OCI-LY7 (cell line): ENCODE results near the gene PODXL2. TPM values are rescaled to one million over a fixed set of nuclear protein-coding genes. Genes with fewer than 3 reads are reported as not detected.

ENCODE experiments used
- BruUV-seq: library from RNA; stranded (reverse); fragments of 400-500 nt; replicated peaks from 2 replicates; lab custom pipeline; 2021; lab: Mats Ljungman, UMichigan
- CTCF ChIA-PET: fragments of 300-600 bp; sonication (Branson Sonifier 250); formaldehyde crosslinking; loops from one replicate; lab custom pipeline; 2022; ENCODE audit warnings: antibody characterized with exemption; ENCODE audit not compliant: unreplicated experiment; lab: Charles Lee
- POLR2A ChIA-PET: fragments of 300-600 bp; sonication (Branson Sonifier 250); formaldehyde crosslinking; loops from one replicate; lab custom pipeline; 2022; ENCODE audit warnings: antibody characterized with exemption; lab: Charles Lee
- DNase-seq: peaks from one replicate; pipeline ENCODE4 v3.0.0-alpha.2; 2015; ENCODE audit warnings: low spot score
- H2AFZ ChIP-seq: fragments of 200-600 bp; sonication (generic), shearing (Covaris generic); 2 replicates; pipeline ENCODE4 v1.6.1; 2014; ENCODE audit warnings: mild to moderate bottlenecking, antibody characterized with exemption, low read length, moderate library complexity
- H3K27ac ChIP-seq: fragments of 200-600 bp; sonication (generic); 2 replicates; pipeline ENCODE4 v1.5.1; 2014; ENCODE audit warnings: mixed run types, low read depth, mild to moderate bottlenecking, moderate library complexity, low read length, inconsistent platforms; ENCODE audit not compliant: poor library complexity, severe bottlenecking
- H3K36me3 ChIP-seq: fragments of 200-600 bp; sonication (generic); 2 replicates; pipeline ENCODE4 v1.6.1; 2014; ENCODE audit warnings: mild to moderate bottlenecking, antibody characterized with exemption, low read length, moderate library complexity, mixed read lengths; ENCODE audit not compliant: insufficient read depth
- H3K4me1 ChIP-seq: fragments of 200-600 bp; sonication (generic); 2 replicates; pipeline ENCODE4 v1.5.1; 2014; ENCODE audit warnings: mild to moderate bottlenecking, low read length; ENCODE audit not compliant: insufficient read depth, poor library complexity, severe bottlenecking
- H3K4me2 ChIP-seq: fragments of 200-600 bp; sonication (generic); 2 replicates; pipeline ENCODE4 v1.6.1; 2014; ENCODE audit warnings: mild to moderate bottlenecking, low read length
- H3K4me3 ChIP-seq: fragments of 200-600 bp; sonication (generic); 2 replicates; pipeline ENCODE4 v1.5.1; 2014; ENCODE audit warnings: mild to moderate bottlenecking, low read depth, low read length; ENCODE audit not compliant: poor library complexity, severe bottlenecking
- H3K79me2 ChIP-seq: fragments of 200-600 bp; sonication (generic); 2 replicates; pipeline ENCODE4 v1.6.1; 2016; ENCODE audit warnings: low read depth, mild to moderate bottlenecking, low read length, moderate library complexity, mixed read lengths; ENCODE audit not compliant: insufficient read depth
- H3K9me2 ChIP-seq: fragments of 200-600 bp; sonication (generic); 2 replicates; pipeline ENCODE4 v1.6.1; 2016; ENCODE audit warnings: mild to moderate bottlenecking, low read length, mixed read lengths; ENCODE audit not compliant: insufficient read depth
- H3K9me3 ChIP-seq: fragments of 200-600 bp; sonication (generic); 2 replicates; pipeline ENCODE4 v1.6.1; 2014; ENCODE audit warnings: mild to moderate bottlenecking, mixed run types, low read length, mixed read lengths
- H4K20me1 ChIP-seq: fragments of 200-600 bp; sonication (generic); 2 replicates; pipeline ENCODE4 v1.6.1; 2014; ENCODE audit warnings: mild to moderate bottlenecking, antibody characterized with exemption, low read length, moderate library complexity, mixed read lengths; ENCODE audit not compliant: insufficient read depth
- EZH2phosphoT487 ChIP-seq: fragments of 200-600 bp; sonication (generic); IDR thresholded peaks from 2 replicates; pipeline ENCODE4 v1.6.1; 2018; ENCODE audit warnings: low read depth, borderline replicate concordance, mild to moderate bottlenecking, mixed run types, antibody characterized with exemption, low read length, moderate library complexity, mixed read lengths
- intact Hi-C: fragments of 100-400 bp; cut with micrococcal nuclease; formaldehyde crosslinking; loops from one replicate; pipeline ENCODE4 v1.10.0; 2022; ENCODE audit not compliant: unreplicated experiment
- total RNA-seq, 2 experiments: library from RNA; depleted of rRNA in 1 of 2; stranded (reverse); fragments of >200 nt in 1 of 2; shearing (Covaris generic) in 1 of 2; gene quantifications; 2 replicates each; pipeline ENCODE4 v1.2.3, GENCODE V29; 2014 to 2022
- TF ChIP-seq, protein P1 (sequence below): fragments of 200-600 bp; sonication (generic); conservative IDR thresholded peaks from 2 replicates; pipeline ENCODE4 v1.5.1; 2014; ENCODE audit warnings: mild to moderate bottlenecking, antibody characterized with exemption, low read length, moderate library complexity, mixed read lengths

PODXL2 gene
- total RNA-seq, 2 experiments from 2014 or later: 16.1 to 29.4 TPM

GRCh38 chr3:127606086-127606805, 22.7 kb upstream of the PODXL2 start:
- intact Hi-C loops: no loop called here
- Histone ChIP-seq H3K36me3 (peaks cover 99% of the 10 kb centered on the region), H3K9me2 (no peaks in the 10 kb centered on the region), H3K27ac (no peak overlapping the region), H3K4me3 (no peak overlapping the region), H3K79me2 (peaks cover 22% of the 10 kb centered on the region), H4K20me1 (peaks cover 31% of the 10 kb centered on the region), H3K9me3 (no peaks in the 10 kb centered on the region), H3K4me2 (no peak overlapping the region), H3K4me1 (peaks cover 17% of the 10 kb centered on the region), H2AFZ (no peak overlapping the region)
- no peak for TF ChIP-seq EZH2phosphoT487
- TF ChIP-seq, protein P1, sequence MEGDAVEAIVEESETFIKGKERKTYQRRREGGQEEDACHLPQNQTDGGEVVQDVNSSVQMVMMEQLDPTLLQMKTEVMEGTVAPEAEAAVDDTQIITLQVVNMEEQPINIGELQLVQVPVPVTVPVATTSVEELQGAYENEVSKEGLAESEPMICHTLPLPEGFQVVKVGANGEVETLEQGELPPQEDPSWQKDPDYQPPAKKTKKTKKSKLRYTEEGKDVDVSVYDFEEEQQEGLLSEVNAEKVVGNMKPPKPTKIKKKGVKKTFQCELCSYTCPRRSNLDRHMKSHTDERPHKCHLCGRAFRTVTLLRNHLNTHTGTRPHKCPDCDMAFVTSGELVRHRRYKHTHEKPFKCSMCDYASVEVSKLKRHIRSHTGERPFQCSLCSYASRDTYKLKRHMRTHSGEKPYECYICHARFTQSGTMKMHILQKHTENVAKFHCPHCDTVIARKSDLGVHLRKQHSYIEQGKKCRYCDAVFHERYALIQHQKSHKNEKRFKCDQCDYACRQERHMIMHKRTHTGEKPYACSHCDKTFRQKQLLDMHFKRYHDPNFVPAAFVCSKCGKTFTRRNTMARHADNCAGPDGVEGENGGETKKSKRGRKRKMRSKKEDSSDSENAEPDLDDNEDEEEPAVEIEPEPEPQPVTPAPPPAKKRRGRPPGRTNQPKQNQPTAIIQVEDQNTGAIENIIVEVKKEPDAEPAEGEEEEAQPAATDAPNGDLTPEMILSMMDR: no peak
- no TSS peak for BruUV-seq
- ChIA-PET CTCF (interaction anchor here (0.6 kb wide), 1 partner anchor 168 kb away, joined by 4 read pairs; no protein-coding TSS in a partner anchor), POLR2A (no interaction called here)
- DNase-seq: no peak

DNA sequence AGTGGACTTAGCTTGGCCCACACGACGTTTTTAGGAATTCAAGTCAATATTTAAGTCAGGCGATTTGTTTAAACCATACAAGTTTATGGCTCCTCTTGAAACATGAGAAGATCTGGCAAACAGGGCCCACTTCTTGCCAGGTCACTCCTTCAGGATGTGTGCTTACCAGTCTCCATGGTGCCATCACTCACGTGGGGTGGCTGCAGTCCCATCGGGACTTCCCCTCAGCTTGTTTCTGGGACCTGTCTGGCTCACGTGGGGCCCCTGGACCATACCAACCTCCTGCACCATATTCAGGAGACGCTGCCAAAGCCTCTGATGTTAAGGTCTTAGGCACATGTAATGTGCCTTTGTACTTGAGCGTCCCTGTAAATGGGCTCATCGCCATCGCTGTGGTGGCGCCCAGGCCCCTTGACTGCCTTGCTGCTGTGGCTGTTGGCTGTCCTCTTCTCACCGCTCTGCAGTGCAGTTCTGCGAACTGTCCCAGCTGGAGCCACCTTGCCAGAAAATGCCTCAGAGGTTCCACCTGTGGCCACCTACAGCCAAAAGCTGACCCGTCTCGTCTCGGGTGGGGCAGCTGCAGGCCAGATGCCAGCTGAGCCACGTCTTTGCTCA, 21.9 kb upstream of the PODXL2 start:
- TF ChIP-seq EZH2phosphoT487: no peak
- TF ChIP-seq, protein P1: no peak
- no peak overlapping the region for H3K4me2 ChIP-seq
- no peak overlapping the region for H3K4me3 ChIP-seq
- H4K20me1 ChIP-seq: peaks cover 26% of the 10 kb centered on the region
- no peaks in the 10 kb centered on the region for H3K9me2 ChIP-seq
- CTCF ChIA-PET: interaction anchor here (0.6 kb wide), 1 partner anchor 31 kb away, joined by 3 read pairs; no protein-coding TSS in a partner anchor
- peaks cover 97% of the 10 kb centered on the region for H3K36me3 ChIP-seq
- intact Hi-C loops: no loop called here
- no peak overlapping the region for H2AFZ ChIP-seq
- peaks cover 8% of the 10 kb centered on the region for H3K4me1 ChIP-seq
- DNase-seq: no peak
- H3K27ac ChIP-seq: no peak overlapping the region
- no peaks in the 10 kb centered on the region for H3K9me3 ChIP-seq
- POLR2A ChIA-PET: interaction anchor here (2.2 kb wide), 1 partner anchor 8 kb away, joined by 7 read pairs; no protein-coding TSS in a partner anchor
- BruUV-seq: no TSS peak
- H3K79me2 ChIP-seq: peaks cover 14% of the 10 kb centered on the region
